Measurements from ENCODE around the gene JARID2. TPM values are rescaled to one million over a fixed set of nuclear protein-coding genes. Genes with fewer than 3 reads are reported as not detected.
A peak's percentile ranks its signal among the peaks of the same experiment; 100 is the strongest.

The JARID2 gene
- total RNA-seq, 4 donors from 2014 or later, result 6.6 to 8.1 (median 7.5) TPM

DNA sequence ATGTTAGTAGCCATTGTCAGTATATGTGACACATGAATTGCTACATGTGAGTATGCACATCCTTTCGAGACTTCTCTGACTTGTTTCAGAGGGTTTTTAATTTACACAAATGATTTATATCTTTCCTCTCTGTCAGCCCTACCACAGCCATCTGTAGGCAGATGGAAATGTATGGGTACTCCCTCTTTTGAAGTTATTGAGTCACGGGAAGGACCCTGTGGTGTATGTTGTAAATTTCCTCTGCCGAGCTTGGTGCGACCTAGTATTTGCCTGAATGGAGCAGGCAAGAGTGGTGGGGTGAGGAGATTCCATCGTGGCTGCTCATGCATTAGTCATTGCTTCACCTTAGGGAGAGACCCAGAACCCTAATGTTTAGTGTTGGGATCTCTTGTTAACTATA is 171.9 kb downstream of the JARID2 start:
- DNase-seq, result no peak
- TF ChIP-seq POLR2A (IDR thresholded peaks at IDR 0.05) (no peak), CTCF (IDR thresholded peaks at IDR 0.05) (no peak)
- Histone ChIP-seq H3K27me3 (no peaks in the 10 kb centered on the region), H3K4me3 (replicated peaks in 1 of 3) (no peak overlapping the region), H3K9me3 (peaks cover 6% of the 10 kb centered on the region), H3K4me1 (peaks cover 12 to 23% of the 10 kb centered on the region in 2 donors), H3K36me3 (no peaks in the 10 kb centered on the region), H3K27ac (no peak overlapping the region)
- WGBS, 2 donors, result 92 to 94% methylated on average over 5 of the region's 5 CpGs
- intact Hi-C loops (cut with DNase I), result no loop called here

DNA sequence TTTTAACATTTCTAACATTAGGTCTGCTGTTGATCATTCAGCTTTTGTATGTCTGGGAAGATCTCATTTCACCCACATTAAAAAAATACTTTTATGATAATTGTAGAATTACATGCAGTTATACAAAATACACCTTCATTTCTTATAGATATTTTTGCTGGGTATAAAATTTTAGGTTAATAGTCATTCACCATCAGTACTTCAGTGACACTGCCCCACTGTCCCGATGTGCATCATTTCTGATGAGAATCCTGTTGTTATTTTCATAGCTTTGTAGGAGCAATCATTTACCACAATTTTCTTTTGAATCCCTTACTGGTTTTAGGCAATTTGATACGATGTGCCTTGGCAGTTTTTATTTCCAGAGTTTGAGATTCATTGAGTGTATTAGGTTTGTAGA is 173.6 kb downstream of the JARID2 start:
- DNase-seq, result no peak
- intact Hi-C loops (cut with DNase I), result no loop called here

DNA sequence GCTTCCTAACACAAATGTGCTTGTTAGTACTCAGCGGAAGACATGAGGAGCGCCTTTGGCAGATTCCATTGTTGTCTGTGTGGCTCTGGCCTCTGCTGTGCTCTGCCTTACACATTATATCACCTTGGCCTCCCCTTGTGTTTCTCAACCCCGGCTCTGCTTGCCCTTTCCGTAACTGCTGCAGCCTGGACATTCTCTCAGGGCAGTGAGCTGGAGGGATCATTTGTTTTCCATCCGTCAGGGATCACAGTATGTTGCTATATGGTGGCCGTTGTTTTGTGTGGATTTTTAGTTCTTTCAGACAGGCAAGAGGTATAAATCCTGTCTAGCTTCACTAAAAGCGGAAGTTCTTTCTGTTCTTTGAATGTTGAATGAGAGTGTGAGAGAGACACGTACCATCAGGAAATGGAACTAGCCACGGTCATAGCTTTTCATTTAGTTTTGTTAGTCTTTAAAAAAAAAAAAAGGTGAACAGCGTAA is 175.1 kb downstream of the JARID2 start:
- no peak for TF ChIP-seq POLR2A (IDR thresholded peaks at IDR 0.05)
- no peak overlapping the region for H3K27ac ChIP-seq

More for the DNA sequence above, 173.6 kb downstream of the JARID2 start:
- TF ChIP-seq POLR2A (IDR thresholded peaks at IDR 0.05), result no peak
- TF ChIP-seq CTCF (IDR thresholded peaks at IDR 0.05), result no peak
- H3K36me3 ChIP-seq, result no peaks in the 10 kb centered on the region
- peaks cover 12 to 14% of the 10 kb centered on the region in 2 donors for H3K4me1 ChIP-seq
- no peak overlapping the region for H3K4me3 ChIP-seq (replicated peaks in 1 of 3)
- WGBS, 2 donors, result 98 to 100% methylated on average over 2 of the region's 2 CpGs
- peaks cover 6% of the 10 kb centered on the region for H3K9me3 ChIP-seq
- no peak overlapping the region for H3K27ac ChIP-seq
- no peaks in the 10 kb centered on the region for H3K27me3 ChIP-seq

GRCh38 chr6:15421945-15422733 is 176.3 kb downstream of the JARID2 start:
- Histone ChIP-seq H3K9me3 (peaks cover 6% of the 10 kb centered on the region), H3K27me3 (no peaks in the 10 kb centered on the region), H3K36me3 (no peaks in the 10 kb centered on the region), H3K4me1 (peaks cover 16 to 21% of the 10 kb centered on the region in 2 donors), H3K27ac (peak overlapping the region in 1 of 3 donors; percentile 15), H3K4me3 (replicated peaks in 1 of 3) (no peak overlapping the region)
- intact Hi-C loops (cut with DNase I), result no loop called here
- TF ChIP-seq POLR2A (IDR thresholded peaks at IDR 0.05) (no peak), CTCF (IDR thresholded peaks at IDR 0.05) (no peak)
- peak; percentile 54 to 59 for DNase-seq
- WGBS, 2 donors, result 43 to 44% methylated on average over 10 of the region's 10 CpGs

More for the DNA sequence above, 175.1 kb downstream of the JARID2 start:
- Histone ChIP-seq H3K27me3 (no peaks in the 10 kb centered on the region), H3K9me3 (peaks cover 6% of the 10 kb centered on the region), H3K36me3 (no peaks in the 10 kb centered on the region), H3K4me1 (peaks cover 12 to 16% of the 10 kb centered on the region in 2 donors), H3K4me3 (replicated peaks in 1 of 3) (no peak overlapping the region)
- WGBS, 2 donors, result 82 to 85% methylated on average over 10 of the region's 10 CpGs
- DNase-seq, result no peak
- intact Hi-C loops (cut with DNase I), result no loop called here

GRCh38 chr6:15423286-15423993 is 177.6 kb downstream of the JARID2 start:
- intact Hi-C loops (cut with DNase I), result no loop called here
- Histone ChIP-seq H3K4me3 (replicated peaks in 1 of 3) (no peak overlapping the region), H3K27ac (no peak overlapping the region), H3K36me3 (no peaks in the 10 kb centered on the region), H3K9me3 (peaks cover 6% of the 10 kb centered on the region), H3K4me1 (peaks cover 16 to 21% of the 10 kb centered on the region in 2 donors), H3K27me3 (no peaks in the 10 kb centered on the region)
- 91% methylated on average over 7 of the region's 7 CpGs for WGBS, 2 donors
- TF ChIP-seq CTCF (IDR thresholded peaks at IDR 0.05) (no peak), POLR2A (IDR thresholded peaks at IDR 0.05) (no peak)
- DNase-seq, result no peak

Measured in thyroid gland (tissue), 4 donors.